Measurements from ENCODE around the gene KIFC3. TPM values are rescaled to one million over a fixed set of nuclear protein-coding genes. Genes with fewer than 3 reads are reported as not detected.

Gene KIFC3
- total and polyA plus RNA-seq, 2 of the 13 experiments (the other 11 are each of a cell fraction or from before 2014, with no cell fraction given): 42.1 to 45.3 TPM

DNA sequence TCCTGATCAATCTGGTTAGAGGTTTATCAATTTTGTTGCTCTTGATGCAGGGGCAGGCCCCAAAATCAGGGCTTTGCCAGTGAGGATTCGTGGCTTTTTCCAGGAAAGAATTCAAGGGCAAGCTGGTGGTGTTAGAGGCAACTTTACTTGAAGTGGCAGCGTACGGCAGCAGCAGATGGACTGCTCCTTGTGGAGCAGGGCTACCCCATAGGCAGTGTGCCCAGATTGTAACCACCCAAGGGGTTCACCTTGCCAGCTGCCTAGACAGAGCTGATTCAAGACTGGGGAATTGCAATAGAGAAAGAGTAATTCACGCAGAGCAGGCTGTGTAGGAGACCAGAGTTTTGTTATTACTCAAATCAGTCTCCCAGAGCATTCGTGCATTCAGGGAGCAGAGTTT, 90.9 kb downstream of the KIFC3 start:
- WGBS (ENCODE audit: low lambda C conversion rate): 98% methylated on average over 5 of the region's 5 CpGs
- no TSS peak for BruUV-seq (replicated peaks)
- peaks cover 33% of the 10 kb centered on the region for H3K4me1 ChIP-seq (ENCODE audit: insufficient read depth, low read length)
- 0 out of 2 replicates have a peak, but pooled peaks have one; percentile 28 for TF ChIP-seq HES4 (CRISPR knock-in tag; IDR thresholded peaks at IDR 0.05; ENCODE audit: borderline replicate concordance)
- no peak for TF ChIP-seq ZNF547 (CRISPR knock-in tag; IDR thresholded peaks at IDR 0.05)
- no peak for TF ChIP-seq KLF9 (CRISPR knock-in tag; IDR thresholded peaks at IDR 0.05; ENCODE audit: low read depth)
- no peak for TF ChIP-seq TCF7 (IDR thresholded peaks at IDR 0.05; ENCODE audit: low read depth)
- TF ChIP-seq ZNF501 (CRISPR knock-in tag; IDR thresholded peaks at IDR 0.05): no peak
- no peak for TF ChIP-seq FOXM1 (CRISPR knock-in tag; IDR thresholded peaks at IDR 0.05)
- H3K27ac ChIP-seq (ENCODE audit: extremely low read length, insufficient read depth, low read length): no peak overlapping the region
- no peak overlapping the region for H3K4me3 ChIP-seq (replicated peaks in 1 of 3; ENCODE audit: insufficient read depth in 1 of 3, low read depth in 2 of 3, low read length in 3 of 3)
- intact Hi-C loops (cut with micrococcal nuclease; ENCODE audit: unreplicated experiment) (no loop called here), in situ Hi-C loops (cut with HindIII; ENCODE audit: extremely low pct_ligation_motif_present, low pct_unique_long_range_greater_than_20kb) (no loop called here)
- H3K9me3 ChIP-seq (ENCODE audit: low read length): no peaks in the 10 kb centered on the region
- H3K9ac ChIP-seq (ENCODE audit: insufficient read depth, low read depth, low read length): no peak overlapping the region
- FAIRE-seq (no peak), DNase-seq (ENCODE audit: low spot score) (no peak), ATAC-seq (no peak)
- no peak overlapping the region for H2AFZ ChIP-seq (ENCODE audit: low read length)
- ChIA-PET POLR2A (no interaction called here), CTCF (ENCODE audit: low intra/inter-chr PET ratio, low total read pairs) (no interaction called here)
- no peaks in the 10 kb centered on the region for H3K36me3 ChIP-seq (replicated peaks in 1 of 2; ENCODE audit: control insufficient read depth in 1 of 2, insufficient read depth in 2 of 2, low read length in 2 of 2)
- no peaks in the 10 kb centered on the region for H3K79me2 ChIP-seq (ENCODE audit: insufficient read depth, low read length)
- no peaks in the 10 kb centered on the region for H3K27me3 ChIP-seq (ENCODE audit: control insufficient read depth in 1 of 2, insufficient read depth in 2 of 2, low read length in 2 of 2)
- no peaks in the 10 kb centered on the region for H4K20me1 ChIP-seq (ENCODE audit: insufficient read depth, low read length)
- H3K4me2 ChIP-seq (ENCODE audit: low read depth, low read length): no peak overlapping the region

- FAIRE-seq: peak; percentile 91
- CTCF ChIA-PET (ENCODE audit: low intra/inter-chr PET ratio, low total read pairs): interaction anchor here (1.1 to 1.9 kb wide), 3 partner anchors 11 to 61 kb away, joined by 3 to 5 read pairs (median 3); partner anchors contain the start of gene DRC7
- in situ Hi-C loops (cut with HindIII; ENCODE audit: extremely low pct_ligation_motif_present, low pct_unique_long_range_greater_than_20kb) (no loop called here), intact Hi-C loops (cut with micrococcal nuclease; ENCODE audit: unreplicated experiment) (no loop called here)
- no TSS peak for BruUV-seq (replicated peaks)
- Histone ChIP-seq H3K4me2 (ENCODE audit: low read depth, low read length) (peak overlapping the region; percentile 55), H3K36me3 (replicated peaks in 1 of 2; ENCODE audit: control insufficient read depth in 1 of 2, insufficient read depth in 2 of 2, low read length in 2 of 2) (no peaks in the 10 kb centered on the region), H3K4me1 (ENCODE audit: insufficient read depth, low read length) (peaks cover 42% of the 10 kb centered on the region), H2AFZ (ENCODE audit: low read length) (no peak overlapping the region), H3K4me3 (replicated peaks in 1 of 3; ENCODE audit: insufficient read depth in 1 of 3, low read depth in 2 of 3, low read length in 3 of 3) (no peak overlapping the region), H4K20me1 (ENCODE audit: insufficient read depth, low read length) (no peaks in the 10 kb centered on the region), H3K9me3 (ENCODE audit: low read length) (no peaks in the 10 kb centered on the region), H3K27ac (ENCODE audit: extremely low read length, insufficient read depth, low read length) (peak overlapping the region; percentile 62), H3K27me3 (ENCODE audit: control insufficient read depth in 1 of 2, insufficient read depth in 2 of 2, low read length in 2 of 2) (no peaks in the 10 kb centered on the region), H3K79me2 (ENCODE audit: insufficient read depth, low read length) (no peaks in the 10 kb centered on the region), H3K9ac (ENCODE audit: insufficient read depth, low read depth, low read length) (peak overlapping the region; percentile 12; the same call in 1 of the 2 replicates)
- POLR2A ChIA-PET: interaction anchor here (1.0 to 1.4 kb wide), 3 partner anchors 9 to 42 kb away, joined by 5 to 7 read pairs (median 5); partner anchors contain the start of genes ADGRG3 and KATNB1
- peak; percentile 83 for ATAC-seq
- peak; percentile 75 for DNase-seq (ENCODE audit: low spot score)
- 2% methylated on average over 3 of the region's 3 CpGs for WGBS (ENCODE audit: low lambda C conversion rate)
- peak; percentile 49; the same call in 1 of the 2 replicates for TF ChIP-seq ZNF788 (CRISPR knock-in tag; IDR thresholded peaks at IDR 0.05; ENCODE audit: borderline replicate concordance)
- peak; percentile 62; the same call in 1 of the 2 replicates for TF ChIP-seq AHDC1 (CRISPR knock-in tag; IDR thresholded peaks at IDR 0.05; ENCODE audit: borderline replicate concordance)
- peak; percentile 39; the same call in 1 of the 2 replicates for TF ChIP-seq ZBTB7A (CRISPR knock-in tag; IDR thresholded peaks at IDR 0.05)
- peak; percentile 94 for TF ChIP-seq GATAD2A (CRISPR knock-in tag; IDR thresholded peaks at IDR 0.05)
- no peak for TF ChIP-seq SOX6 (IDR thresholded peaks at IDR 0.05)
- TF ChIP-seq SOX6 (CRISPR knock-in tag; IDR thresholded peaks at IDR 0.05): peak; percentile 73
- TF ChIP-seq MED1 (CRISPR knock-in tag; IDR thresholded peaks at IDR 0.05): peak; percentile 68
Observed at GRCh38 chr16:57709663-57710062, 92.6 kb downstream of the KIFC3 start.

All from HepG2 (cell line).